GM12878 (cell line): ENCODE measurements around the gene APLP1.

Experiments
- POLR2A ChIP-seq: IDR thresholded peaks from 2 replicates; pipeline ENCODE4 v1.6.1; 2011; ENCODE audit warnings: low read depth, mild to moderate bottlenecking, low read length
- SUZ12 ChIP-seq: fragments of 200-600 bp; sonication (generic); IDR thresholded peaks from one replicate; pipeline ENCODE4 v1.6.1; 2018; ENCODE audit warnings: antibody characterized with exemption, mild to moderate bottlenecking; ENCODE audit not compliant: unreplicated experiment
- ZNF274 ChIP-seq: IDR thresholded peaks from one replicate; pipeline ENCODE4 v1.8.0; 2011; ENCODE audit not compliant: insufficient read length, insufficient read depth
- TF ChIP-seq, protein P1 (sequence below), 3 experiments: IDR thresholded peaks in 2 of 3; conservative IDR thresholded peaks in 1 of 3; 2 replicates each; pipeline ENCODE4 v1.5.1; 2011; ENCODE audit warnings: low read depth in 3 of 3, low read length in 3 of 3, mild to moderate bottlenecking in 3 of 3, control low read depth in 2 of 3, moderate library complexity in 2 of 3, inconsistent platforms in 1 of 3, mixed read lengths in 1 of 3; ENCODE audit not compliant: control insufficient read depth in 2 of 3, insufficient read depth in 1 of 3; ENCODE audit errors: extremely low read depth in 1 of 3

DNA sequence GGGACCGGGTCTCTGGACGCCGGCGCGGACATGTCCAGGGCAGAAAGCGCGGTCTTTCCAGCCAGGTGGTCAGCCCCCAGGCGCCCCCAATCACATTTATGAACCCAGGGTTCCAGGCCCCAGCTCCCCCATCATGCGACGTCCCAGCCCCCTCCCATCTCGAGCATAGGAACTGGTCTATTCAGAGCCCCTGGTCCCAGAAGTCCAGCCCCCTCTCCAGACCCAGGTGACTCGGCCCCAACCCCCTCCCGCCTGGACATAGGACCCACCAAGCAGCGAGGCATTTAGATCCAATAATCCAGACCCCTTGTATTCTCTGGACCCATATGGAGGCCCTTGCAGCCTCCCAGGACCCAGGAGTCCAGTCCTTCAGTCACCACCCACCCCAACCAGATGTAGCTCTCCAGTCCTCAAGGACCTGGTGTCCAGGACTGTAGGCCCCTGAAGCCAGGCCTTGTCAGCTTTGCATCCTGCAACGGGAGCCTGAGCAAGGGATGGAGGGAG is 501 bp downstream of the APLP1 start:
- TF ChIP-seq POLR2A = no peak
- TF ChIP-seq, protein P1, sequence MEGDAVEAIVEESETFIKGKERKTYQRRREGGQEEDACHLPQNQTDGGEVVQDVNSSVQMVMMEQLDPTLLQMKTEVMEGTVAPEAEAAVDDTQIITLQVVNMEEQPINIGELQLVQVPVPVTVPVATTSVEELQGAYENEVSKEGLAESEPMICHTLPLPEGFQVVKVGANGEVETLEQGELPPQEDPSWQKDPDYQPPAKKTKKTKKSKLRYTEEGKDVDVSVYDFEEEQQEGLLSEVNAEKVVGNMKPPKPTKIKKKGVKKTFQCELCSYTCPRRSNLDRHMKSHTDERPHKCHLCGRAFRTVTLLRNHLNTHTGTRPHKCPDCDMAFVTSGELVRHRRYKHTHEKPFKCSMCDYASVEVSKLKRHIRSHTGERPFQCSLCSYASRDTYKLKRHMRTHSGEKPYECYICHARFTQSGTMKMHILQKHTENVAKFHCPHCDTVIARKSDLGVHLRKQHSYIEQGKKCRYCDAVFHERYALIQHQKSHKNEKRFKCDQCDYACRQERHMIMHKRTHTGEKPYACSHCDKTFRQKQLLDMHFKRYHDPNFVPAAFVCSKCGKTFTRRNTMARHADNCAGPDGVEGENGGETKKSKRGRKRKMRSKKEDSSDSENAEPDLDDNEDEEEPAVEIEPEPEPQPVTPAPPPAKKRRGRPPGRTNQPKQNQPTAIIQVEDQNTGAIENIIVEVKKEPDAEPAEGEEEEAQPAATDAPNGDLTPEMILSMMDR (IDR thresholded peaks at IDR 0.05 in 2 of 3, conservative IDR thresholded peaks at IDR 0.05 in 1 of 3; ENCODE audit: control insufficient read depth in 2 of 3, extremely low read depth in 1 of 3, insufficient read depth in 1 of 3, low read depth in 3 of 3, low read length in 3 of 3) = no peak
- no peak for TF ChIP-seq ZNF274
- no peak for TF ChIP-seq SUZ12
